GM13977 (cell line): Measurements from ENCODE around the gene DAZAP2.
"Not testable (repeated sequence)": the region's sequence is repeated elsewhere in the genome, so short reads cannot be mapped to it uniquely, and the experiment has no call there.

Experiments
- DNase-seq: peaks from one replicate; pipeline ENCODE4 v3.0.0; 2012; ENCODE audit warnings: low spot score
- CTCF ChIP-seq: IDR thresholded peaks from 2 replicates; pipeline ENCODE4 v1.5.1; 2012; ENCODE audit warnings: mild to moderate bottlenecking, control low read depth; ENCODE audit not compliant: insufficient read depth; ENCODE audit errors: extremely low read depth, missing control alignments
- in situ Hi-C: fragments of 300-500 bp; cut with MboI; formaldehyde crosslinking; loops from one replicate; pipeline ENCODE4 v1.12.0; 2022; ENCODE audit warnings: low sequenced_read_pairs, low pct_unique_long_range_greater_than_20kb, mixed read lengths, inconsistent platforms; ENCODE audit not compliant: unreplicated experiment

Gene DAZAP2

GRCh38 chr12:51264297-51264696 lies 25.7 kb downstream of the DAZAP2 start:
- in situ Hi-C loops: no loop called here
- TF ChIP-seq CTCF: no peak
- DNase-seq: no peak

- TF ChIP-seq CTCF: no peak
- in situ Hi-C loops: no loop called here
- DNase-seq: no peak
Observed at GRCh38 chr12:51265024-51265423, 26.4 kb downstream of the DAZAP2 start.

- peak; percentile 55 for TF ChIP-seq CTCF
- in situ Hi-C loops: no loop called here
- DNase-seq: peak; percentile 60
Observed at GRCh38 chr12:51269174-51270066, 30.8 kb downstream of the DAZAP2 start.

- in situ Hi-C loops: no loop called here
- peak; percentile 32 for TF ChIP-seq CTCF
- DNase-seq: peak; percentile 83
Observed at GRCh38 chr12:51270067-51270950, 31.7 kb downstream of the DAZAP2 start, which contains the start of gene SMAGP. SMAGP (minus strand) TSS chr12:51270415; CDS start chr12:51269278, 1,137 bp downstream.

- TF ChIP-seq CTCF: no peak
- in situ Hi-C loops: no loop called here
- no peak for DNase-seq
Observed at GRCh38 chr12:51270951-51271518, 32.4 kb downstream of the DAZAP2 start.

- DNase-seq, in situ Hi-C loops: not testable (repeated sequence)
Observed at GRCh38 chr12:51272810-51273209, 34.2 kb downstream of the DAZAP2 start.

- in situ Hi-C loops: no loop called here
- no peak for DNase-seq
- TF ChIP-seq CTCF: no peak
Observed at GRCh38 chr12:51275088-51275487, 36.5 kb downstream of the DAZAP2 start.
